Keratinocyte (primary cell): ENCODE data around the gene KATNBL1. TPM values are rescaled to one million over a fixed set of nuclear protein-coding genes. Genes with fewer than 3 reads are reported as not detected.

Source experiments
- DNase-seq: peaks from one replicate; pipeline ENCODE4 v3.0.0-alpha.2; 2011; ENCODE audit warnings: low read depth, missing footprints, low spot score
- FAIRE-seq: peaks from 2 replicates; lab custom pipeline; 2011; peaks lifted over from hg19 to GRCh38; lab: Jason Lieb, UNC
- H2AFZ ChIP-seq: 2 replicates; pipeline ENCODE4 v1.6.0; 2012; ENCODE audit warnings: low read length, control low read depth, inconsistent platforms; ENCODE audit not compliant: control insufficient read depth
- H3K27ac ChIP-seq: 2 replicates; pipeline ENCODE4 v1.5.1; 2011; ENCODE audit warnings: low read length; ENCODE audit not compliant: control insufficient read depth, insufficient read depth
- H3K27me3 ChIP-seq: 3 replicates; pipeline ENCODE4 v1.6.0; 2011; ENCODE audit warnings: low read length; ENCODE audit not compliant: control insufficient read depth, insufficient read depth; ENCODE audit errors: extremely low read depth
- H3K36me3 ChIP-seq, 2 experiments: 2 replicates in 1 of 2; 3 replicates in 1 of 2; pipeline ENCODE4 v1.5.1; 2011; ENCODE audit warnings: low read length in 2 of 2, mild to moderate bottlenecking in 1 of 2; ENCODE audit not compliant: control insufficient read depth in 2 of 2, insufficient read depth in 2 of 2; ENCODE audit errors: extremely low read depth in 1 of 2
- H3K4me1 ChIP-seq: 3 replicates; pipeline ENCODE4 v1.5.1; 2011; ENCODE audit warnings: low read length; ENCODE audit not compliant: control insufficient read depth, insufficient read depth; ENCODE audit errors: extremely low read depth
- H3K4me2 ChIP-seq: 3 replicates; pipeline ENCODE4 v1.6.0; 2011; ENCODE audit warnings: low read depth, low read length; ENCODE audit not compliant: control insufficient read depth, insufficient read depth; ENCODE audit errors: extremely low read depth
- H3K4me3 ChIP-seq, 3 experiments: fragments of 200-600 bp in 1 of 3; sonication (generic) in 1 of 3; 2 replicates in 2 of 3; 3 replicates in 1 of 3; pipeline ENCODE4 v1.5.1; 2011 to 2016; ENCODE audit warnings: low read length in 3 of 3, mild to moderate bottlenecking in 3 of 3, control low read depth in 2 of 3, inconsistent platforms in 1 of 3, low read depth in 1 of 3, mixed read lengths in 1 of 3, mixed run types in 1 of 3, moderate library complexity in 1 of 3; ENCODE audit not compliant: control insufficient read depth in 2 of 3, insufficient read depth in 2 of 3; ENCODE audit errors: extremely low read depth in 1 of 3
- H3K79me2 ChIP-seq: 2 replicates; pipeline ENCODE4 v1.6.0; 2012; ENCODE audit warnings: low read length; ENCODE audit not compliant: control insufficient read depth, insufficient read depth
- H3K9ac ChIP-seq: 3 replicates; pipeline ENCODE4 v1.6.0; 2011; ENCODE audit warnings: low read length; ENCODE audit not compliant: control insufficient read depth, insufficient read depth; ENCODE audit errors: extremely low read depth
- H3K9me1 ChIP-seq: 3 replicates; pipeline ENCODE4 v1.6.0; 2011; ENCODE audit warnings: low read length; ENCODE audit not compliant: control insufficient read depth, insufficient read depth; ENCODE audit errors: extremely low read depth
- H3K9me3 ChIP-seq: 2 replicates; pipeline ENCODE4 v1.5.1; 2012; ENCODE audit warnings: low read depth, low read length; ENCODE audit not compliant: control insufficient read depth
- H4K20me1 ChIP-seq: 3 replicates; pipeline ENCODE4 v1.6.0; 2011; ENCODE audit warnings: low read length; ENCODE audit not compliant: control insufficient read depth, insufficient read depth; ENCODE audit errors: extremely low read depth
- EZH2 ChIP-seq: IDR thresholded peaks from one replicate; pipeline ENCODE4 v1.6.1; 2012; ENCODE audit warnings: inconsistent platforms, mild to moderate bottlenecking, low read length, moderate library complexity
- dilution Hi-C: fragments of 300-500 bp; cut with MboI; formaldehyde crosslinking; loops from one replicate; pipeline ENCODE4 v1.7.0; 2020; ENCODE audit warnings: low sequenced_read_pairs; ENCODE audit not compliant: extremely low pct_ligation_motif_present
- polyA plus RNA-seq, 5 experiments: library from polyadenylated mRNA; depleted of rRNA in 3 of 5; stranded (reverse) in 3 of 5; stranded (forward) in 1 of 5; unstranded in 1 of 5; fragments of >200 nt; gene quantifications; 1 replicate in 1 of 5; 2 replicates in 3 of 5; 3 replicates in 1 of 5; pipeline versions ENCODE4 v1.2.1 to v1.2.3, GENCODE V29; 2011 to 2012; ENCODE audit warnings: missing spikeins in 2 of 5, low read depth in 1 of 5, low replicate concordance in 1 of 5
- TF ChIP-seq, protein P1 (sequence below), 3 experiments: IDR thresholded peaks in 1 of 3; conservative IDR thresholded peaks in 1 of 3; optimal IDR thresholded peaks in 1 of 3; 2 replicates in 2 of 3; 3 replicates in 1 of 3; pipeline versions ENCODE3 to v1.5.1; 2011; ENCODE audit warnings: low read length in 3 of 3, mild to moderate bottlenecking in 3 of 3, moderate library complexity in 2 of 3, control low read depth in 1 of 3, inconsistent platforms in 1 of 3; ENCODE audit not compliant: insufficient read depth in 2 of 3; ENCODE audit errors: extremely low read depth in 1 of 3

Gene KATNBL1
- polyA plus RNA-seq, 1 donor (not counting 4 experiments of a cell fraction or from before 2014, with no cell fraction given): 54.0 TPM

DNA sequence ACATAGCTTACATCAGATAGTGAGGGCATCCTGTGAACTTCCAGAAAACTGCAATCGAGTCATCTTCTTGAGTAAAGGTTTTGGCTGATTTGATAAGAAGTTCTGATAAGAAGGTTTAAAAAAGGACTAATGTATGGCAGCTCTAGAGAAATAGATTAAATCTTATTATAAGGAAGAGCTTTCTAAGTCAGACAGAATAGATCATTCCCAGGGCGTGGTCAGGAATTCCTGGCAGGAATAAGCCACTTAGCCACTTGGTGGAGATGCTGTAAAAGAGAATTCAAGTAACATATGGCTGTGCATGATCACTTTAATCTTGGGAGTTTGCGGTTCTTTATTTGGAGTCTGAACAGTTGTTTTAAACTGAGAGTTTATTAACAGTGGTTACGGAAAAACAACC, 90.6 kb downstream of the KATNBL1 start:
- Histone ChIP-seq H3K9me3 (no peaks in the 10 kb centered on the region), H3K9ac (no peak overlapping the region), H3K4me3 (no peak overlapping the region), H3K9me1 (no peaks in the 10 kb centered on the region), H3K27me3 (no peaks in the 10 kb centered on the region), H3K4me1 (no peaks in the 10 kb centered on the region), H2AFZ (no peak overlapping the region), H3K36me3 (no peaks in the 10 kb centered on the region), H3K4me2 (no peak overlapping the region), H4K20me1 (no peaks in the 10 kb centered on the region), H3K27ac (no peak overlapping the region), H3K79me2 (no peaks in the 10 kb centered on the region)
- dilution Hi-C loops: no loop called here
- DNase-seq (no peak), FAIRE-seq (no peak)
- TF ChIP-seq EZH2: no peak
- TF ChIP-seq, protein P1, sequence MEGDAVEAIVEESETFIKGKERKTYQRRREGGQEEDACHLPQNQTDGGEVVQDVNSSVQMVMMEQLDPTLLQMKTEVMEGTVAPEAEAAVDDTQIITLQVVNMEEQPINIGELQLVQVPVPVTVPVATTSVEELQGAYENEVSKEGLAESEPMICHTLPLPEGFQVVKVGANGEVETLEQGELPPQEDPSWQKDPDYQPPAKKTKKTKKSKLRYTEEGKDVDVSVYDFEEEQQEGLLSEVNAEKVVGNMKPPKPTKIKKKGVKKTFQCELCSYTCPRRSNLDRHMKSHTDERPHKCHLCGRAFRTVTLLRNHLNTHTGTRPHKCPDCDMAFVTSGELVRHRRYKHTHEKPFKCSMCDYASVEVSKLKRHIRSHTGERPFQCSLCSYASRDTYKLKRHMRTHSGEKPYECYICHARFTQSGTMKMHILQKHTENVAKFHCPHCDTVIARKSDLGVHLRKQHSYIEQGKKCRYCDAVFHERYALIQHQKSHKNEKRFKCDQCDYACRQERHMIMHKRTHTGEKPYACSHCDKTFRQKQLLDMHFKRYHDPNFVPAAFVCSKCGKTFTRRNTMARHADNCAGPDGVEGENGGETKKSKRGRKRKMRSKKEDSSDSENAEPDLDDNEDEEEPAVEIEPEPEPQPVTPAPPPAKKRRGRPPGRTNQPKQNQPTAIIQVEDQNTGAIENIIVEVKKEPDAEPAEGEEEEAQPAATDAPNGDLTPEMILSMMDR (optimal IDR thresholded peaks at IDR 0.05 in 1 of 3, IDR thresholded peaks at IDR 0.05 in 1 of 3, conservative IDR thresholded peaks at IDR 0.05 in 1 of 3; ENCODE audit: extremely low read depth in 1 of 3, insufficient read depth in 2 of 3, low read length in 3 of 3): peak in 1 of 3 experiments; percentile 18

DNA sequence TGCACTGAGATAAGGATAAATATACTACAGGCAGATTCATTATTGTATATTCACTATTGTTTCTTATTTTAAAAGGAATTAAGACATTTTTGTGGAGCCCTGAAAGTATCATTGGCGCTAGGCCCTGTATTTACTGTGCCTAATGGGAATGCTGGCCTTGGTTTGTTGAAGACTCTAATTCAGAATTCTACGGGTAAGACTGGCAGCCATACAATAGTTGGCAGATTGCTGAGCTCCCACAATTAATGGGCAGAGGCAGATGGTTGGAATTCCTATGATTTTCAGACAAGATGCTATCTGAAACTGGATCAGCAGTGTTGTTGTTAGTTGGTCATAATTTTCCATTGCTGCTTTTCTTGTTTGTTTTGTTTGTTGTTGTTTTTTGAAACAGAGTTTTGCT, 93.3 kb downstream of the KATNBL1 start:
- Histone ChIP-seq H3K27me3 (no peaks in the 10 kb centered on the region), H3K9ac (no peak overlapping the region), H3K4me2 (no peak overlapping the region), H2AFZ (no peak overlapping the region), H3K4me1 (no peaks in the 10 kb centered on the region), H3K27ac (no peak overlapping the region), H3K9me1 (no peaks in the 10 kb centered on the region), H3K4me3 (no peak overlapping the region), H4K20me1 (no peaks in the 10 kb centered on the region), H3K36me3 (no peaks in the 10 kb centered on the region), H3K79me2 (no peaks in the 10 kb centered on the region), H3K9me3 (no peaks in the 10 kb centered on the region)
- DNase-seq (no peak), FAIRE-seq (no peak)
- TF ChIP-seq EZH2: no peak
- TF ChIP-seq, protein P1 (optimal IDR thresholded peaks at IDR 0.05 in 1 of 3, IDR thresholded peaks at IDR 0.05 in 1 of 3, conservative IDR thresholded peaks at IDR 0.05 in 1 of 3; ENCODE audit: extremely low read depth in 1 of 3, insufficient read depth in 2 of 3, low read length in 3 of 3): no peak
- dilution Hi-C loops: no loop called here
